Endothelial cell of umbilical vein (primary cell): ENCODE measurements around the gene ZNF302. TPM values are rescaled to one million over a fixed set of nuclear protein-coding genes. Genes with fewer than 3 reads are reported as not detected.

Experiments used
- BruUV-seq: library from RNA; stranded (reverse); fragments of 400-500 nt; replicated peaks from 2 replicates; lab custom pipeline; 2021; lab: Mats Ljungman, UMichigan
- CTCF ChIA-PET: fragments of 300-600, 350-600 bp; sonication (Branson Sonifier 250); formaldehyde crosslinking; loops from one replicate; lab custom pipeline; 2021; ENCODE audit warnings: antibody characterized with exemption, inconsistent platforms; lab: Charles Lee
- POLR2A ChIA-PET: fragments of 300-600, 350-600 bp; sonication (Branson Sonifier 250); formaldehyde crosslinking; loops from one replicate; lab custom pipeline; 2021; ENCODE audit warnings: antibody characterized with exemption, inconsistent platforms; lab: Charles Lee
- DNase-seq: peaks from one replicate; pipeline ENCODE4 v3.0.0-alpha.2; 2011; ENCODE audit warnings: low read depth, low spot score
- FAIRE-seq: peaks from 2 replicates; lab custom pipeline; 2011; peaks lifted over from hg19 to GRCh38; lab: Jason Lieb, UNC
- H2AFZ ChIP-seq: 2 replicates; pipeline ENCODE4 v1.6.0; 2012; ENCODE audit warnings: low read depth, low read length, control low read depth, inconsistent platforms
- H3K27ac ChIP-seq: 2 replicates; pipeline ENCODE4 v1.5.1; 2011; ENCODE audit warnings: low read depth, mild to moderate bottlenecking, control low read depth, low read length, moderate library complexity; ENCODE audit not compliant: insufficient read depth
- H3K27me3 ChIP-seq, 2 experiments: 2 replicates each; pipeline versions ENCODE4 v1.6.0 to v1.6.1; 2011; ENCODE audit warnings: low read length in 2 of 2, mixed read lengths in 1 of 2; ENCODE audit not compliant: control insufficient read depth in 2 of 2, insufficient read depth in 2 of 2
- H3K36me3 ChIP-seq, 2 experiments: 2 replicates in 1 of 2; 3 replicates in 1 of 2; pipeline ENCODE4 v1.5.1; 2011; ENCODE audit warnings: low read length in 2 of 2, mild to moderate bottlenecking in 1 of 2, moderate library complexity in 1 of 2; ENCODE audit not compliant: control insufficient read depth in 2 of 2, insufficient read depth in 2 of 2; ENCODE audit errors: extremely low read depth in 1 of 2
- H3K4me1 ChIP-seq: 3 replicates; pipeline ENCODE4 v1.5.1; 2011; ENCODE audit warnings: mild to moderate bottlenecking, low read length; ENCODE audit not compliant: control insufficient read depth, insufficient read depth; ENCODE audit errors: extremely low read depth
- H3K4me2 ChIP-seq: 2 replicates; pipeline ENCODE4 v1.6.1; 2011; ENCODE audit warnings: low read length, control low read depth, mixed read lengths; ENCODE audit not compliant: insufficient read depth
- H3K4me3 ChIP-seq, 3 experiments: fragments of 200-600 bp in 1 of 3; sonication (generic), shearing (Covaris generic) in 1 of 3; replicated peaks in 1 of 3; 2 replicates each; pipeline ENCODE4 v1.5.1; 2011 to 2016; ENCODE audit warnings: control low read depth in 3 of 3, low read length in 3 of 3, mild to moderate bottlenecking in 2 of 3, inconsistent platforms in 1 of 3, low read depth in 1 of 3, moderate library complexity in 1 of 3; ENCODE audit not compliant: insufficient read depth in 1 of 3
- H3K79me2 ChIP-seq: 2 replicates; pipeline ENCODE4 v1.6.0; 2012; ENCODE audit warnings: low read length, inconsistent platforms; ENCODE audit not compliant: control insufficient read depth, insufficient read depth
- H3K9ac ChIP-seq: replicated peaks from 2 replicates; pipeline ENCODE3; 2011; ENCODE audit warnings: low read length, control low read depth; ENCODE audit not compliant: insufficient read depth; ENCODE audit errors: extremely low read depth
- H3K9me1 ChIP-seq: replicated peaks from 3 replicates; pipeline ENCODE4 v1.6.0; 2011; ENCODE audit warnings: mild to moderate bottlenecking, low read length; ENCODE audit not compliant: control insufficient read depth, insufficient read depth; ENCODE audit errors: extremely low read depth
- H3K9me3 ChIP-seq: replicated peaks from 2 replicates; pipeline ENCODE4 v1.5.1; 2012; ENCODE audit warnings: low read length, inconsistent platforms; ENCODE audit not compliant: control insufficient read depth, insufficient read depth
- H4K20me1 ChIP-seq: replicated peaks from 2 replicates; pipeline ENCODE3; 2011; ENCODE audit warnings: mild to moderate bottlenecking, low read length; ENCODE audit not compliant: control insufficient read depth, insufficient read depth; ENCODE audit errors: extremely low read depth
- EZH2 ChIP-seq: IDR thresholded peaks from 2 replicates; pipeline ENCODE4 v1.6.1; 2012; ENCODE audit warnings: borderline replicate concordance, low read depth, mild to moderate bottlenecking, moderate library complexity, low read length, inconsistent platforms; ENCODE audit not compliant: severe bottlenecking
- FOS ChIP-seq: IDR thresholded peaks from 2 replicates; pipeline ENCODE4 v1.6.1; 2011; ENCODE audit warnings: mild to moderate bottlenecking, low read length, moderate library complexity, borderline replicate concordance; ENCODE audit not compliant: insufficient read depth
- GATA2 ChIP-seq: IDR thresholded peaks from 2 replicates; pipeline ENCODE4 v1.7.0; 2011; ENCODE audit warnings: low read depth, mild to moderate bottlenecking, moderate library complexity, mixed read lengths, low read length; ENCODE audit not compliant: insufficient read length, insufficient read depth
- JUN ChIP-seq: IDR thresholded peaks from 2 replicates; pipeline ENCODE4 v1.6.1; 2011; ENCODE audit warnings: borderline replicate concordance, low read depth; ENCODE audit not compliant: insufficient read length, insufficient read depth
- MYC ChIP-seq: IDR thresholded peaks from one replicate; pipeline ENCODE4 v1.6.1; 2011; ENCODE audit warnings: mild to moderate bottlenecking, low read depth, low read length
- POLR2A ChIP-seq: IDR thresholded peaks from 2 replicates; pipeline ENCODE4 v1.6.1; 2012; ENCODE audit warnings: low read depth, mild to moderate bottlenecking, control low read depth, low read length
- POLR2AphosphoS5 ChIP-seq: IDR thresholded peaks from 2 replicates; pipeline ENCODE4 v1.6.1; 2012; ENCODE audit warnings: low read depth, mild to moderate bottlenecking, control low read depth, low read length, moderate library complexity; ENCODE audit not compliant: insufficient read depth
- dilution Hi-C: fragments of 300-500 bp; cut with MboI; formaldehyde crosslinking; loops from one replicate; pipeline ENCODE4 v1.15.0; 2019; ENCODE audit warnings: low sequenced_read_pairs; ENCODE audit not compliant: extremely low pct_ligation_motif_present
- intact Hi-C: fragments of 100-400 bp; cut with micrococcal nuclease; formaldehyde crosslinking; loops from one replicate; pipeline ENCODE4 v1.10.0; 2022
- polyA plus RNA-seq, 4 experiments: library from polyadenylated mRNA; depleted of rRNA in 3 of 4; stranded (reverse) in 3 of 4; unstranded in 1 of 4; fragments of >200 nt; gene quantifications; 2 replicates each; pipeline versions ENCODE4 v1.2.1 to v1.2.3, GENCODE V29; 2011 to 2012; ENCODE audit warnings: missing spikeins in 1 of 4
- total RNA-seq: library from RNA; stranded (reverse); gene quantifications from 2 replicates; pipeline ENCODE4 v1.2.3, GENCODE V29; 2021
- TF ChIP-seq, protein P1 (sequence below), 2 donors: IDR thresholded peaks; 1 replicate in 1 of 2; 2 replicates in 1 of 2; pipeline ENCODE4 v1.5.1; 2011; ENCODE audit warnings: low read length in 2 of 2, mild to moderate bottlenecking in 2 of 2, moderate library complexity in 2 of 2, control low read depth in 1 of 2, inconsistent platforms in 1 of 2, low read depth in 1 of 2; ENCODE audit not compliant: insufficient read depth in 1 of 2; ENCODE audit errors: extremely low read depth in 1 of 2
- TF ChIP-seq, protein P2 (sequence below): IDR thresholded peaks from 2 replicates; pipeline ENCODE4 v1.6.1; 2011; ENCODE audit not compliant: insufficient read depth, insufficient read length

Gene ZNF302
- total and polyA plus RNA-seq, 2 donors (not counting 3 experiments of a cell fraction or from before 2014, with no cell fraction given) = 8.1 to 15.6 TPM

DNA sequence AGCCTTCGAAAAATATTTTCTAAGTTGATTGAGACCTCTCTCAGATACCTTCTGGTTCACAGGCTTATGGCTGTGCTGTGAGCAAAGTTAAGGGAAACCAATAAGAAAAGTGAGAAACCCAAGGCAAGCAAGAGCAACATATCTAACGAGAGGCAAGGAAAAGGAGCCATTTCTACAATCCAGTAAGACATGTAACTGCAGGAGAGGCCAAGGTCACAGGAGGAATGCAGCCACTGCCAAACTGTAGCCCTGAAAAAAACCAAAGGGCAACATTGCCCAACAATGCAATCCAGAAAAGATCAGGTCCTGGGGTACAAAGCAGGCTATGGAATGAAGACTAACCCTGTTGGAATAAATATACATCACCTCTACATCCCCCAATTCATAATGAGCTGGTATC lies 21.8 kb upstream of the ZNF302 start:
- CTCF ChIA-PET = no interaction called here

More for the DNA sequence above, 21.8 kb upstream of the ZNF302 start:
- Histone ChIP-seq H3K27ac (no peak overlapping the region), H3K4me3 (no peak overlapping the region), H3K9me1 (no peaks in the 10 kb centered on the region), H2AFZ (no peak overlapping the region), H3K9ac (no peak overlapping the region), H4K20me1 (no peaks in the 10 kb centered on the region), H3K36me3 (no peaks in the 10 kb centered on the region), H3K4me2 (no peak overlapping the region), H3K79me2 (no peaks in the 10 kb centered on the region), H3K9me3 (no peaks in the 10 kb centered on the region), H3K4me1 (no peaks in the 10 kb centered on the region), H3K27me3 (no peaks in the 10 kb centered on the region)
- BruUV-seq = no TSS peak
- no peak for TF ChIP-seq GATA2
- no peak for TF ChIP-seq MYC
- TF ChIP-seq POLR2AphosphoS5 = no peak
- TF ChIP-seq, protein P1, sequence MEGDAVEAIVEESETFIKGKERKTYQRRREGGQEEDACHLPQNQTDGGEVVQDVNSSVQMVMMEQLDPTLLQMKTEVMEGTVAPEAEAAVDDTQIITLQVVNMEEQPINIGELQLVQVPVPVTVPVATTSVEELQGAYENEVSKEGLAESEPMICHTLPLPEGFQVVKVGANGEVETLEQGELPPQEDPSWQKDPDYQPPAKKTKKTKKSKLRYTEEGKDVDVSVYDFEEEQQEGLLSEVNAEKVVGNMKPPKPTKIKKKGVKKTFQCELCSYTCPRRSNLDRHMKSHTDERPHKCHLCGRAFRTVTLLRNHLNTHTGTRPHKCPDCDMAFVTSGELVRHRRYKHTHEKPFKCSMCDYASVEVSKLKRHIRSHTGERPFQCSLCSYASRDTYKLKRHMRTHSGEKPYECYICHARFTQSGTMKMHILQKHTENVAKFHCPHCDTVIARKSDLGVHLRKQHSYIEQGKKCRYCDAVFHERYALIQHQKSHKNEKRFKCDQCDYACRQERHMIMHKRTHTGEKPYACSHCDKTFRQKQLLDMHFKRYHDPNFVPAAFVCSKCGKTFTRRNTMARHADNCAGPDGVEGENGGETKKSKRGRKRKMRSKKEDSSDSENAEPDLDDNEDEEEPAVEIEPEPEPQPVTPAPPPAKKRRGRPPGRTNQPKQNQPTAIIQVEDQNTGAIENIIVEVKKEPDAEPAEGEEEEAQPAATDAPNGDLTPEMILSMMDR (IDR thresholded peaks at IDR 0.05; ENCODE audit: extremely low read depth in 1 of 2, insufficient read depth in 1 of 2, low read depth in 1 of 2, low read length in 2 of 2) = no peak
- TF ChIP-seq FOS = no peak
- TF ChIP-seq POLR2A = no peak
- no peak for TF ChIP-seq EZH2
- TF ChIP-seq JUN = no peak
- TF ChIP-seq, protein P2, sequence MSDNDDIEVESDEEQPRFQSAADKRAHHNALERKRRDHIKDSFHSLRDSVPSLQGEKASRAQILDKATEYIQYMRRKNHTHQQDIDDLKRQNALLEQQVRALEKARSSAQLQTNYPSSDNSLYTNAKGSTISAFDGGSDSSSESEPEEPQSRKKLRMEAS = no peak
- FAIRE-seq (no peak), DNase-seq (no peak)
- intact Hi-C loops (no loop called here), dilution Hi-C loops (no loop called here)
- POLR2A ChIA-PET = no interaction called here
